Prostate gland (tissue), 2 donors: ENCODE measurements around the gene LSM8. TPM values are rescaled to one million over a fixed set of nuclear protein-coding genes. Genes with fewer than 3 reads are reported as not detected.
A peak's percentile ranks its signal among the peaks of the same experiment; 100 is the strongest.
"Not testable (repeated sequence)": the region's sequence is repeated elsewhere in the genome, so short reads cannot be mapped to it uniquely, and the experiment has no call there.

ENCODE experiments used
- DNase-seq: peaks from one replicate; pipeline ENCODE4 v3.0.0-alpha.2; 2019; ENCODE audit warnings: low spot score
- H3K27ac ChIP-seq, 2 donors: fragments of 200-600 bp; sonication (generic); 2 replicates each; pipeline ENCODE4 v1.5.1; 2017 to 2019
- H3K27me3 ChIP-seq: fragments of 200-600 bp; sonication (generic); replicated peaks from 2 replicates; pipeline ENCODE4 v1.5.1; 2019; ENCODE audit not compliant: insufficient read depth
- H3K36me3 ChIP-seq, 2 donors: fragments of 200-600 bp; sonication (generic); 1 replicate in 1 of 2; 2 replicates in 1 of 2; pipeline versions ENCODE4 v1.5.1 to v1.8.1; 2017 to 2019
- H3K4me1 ChIP-seq: fragments of 200-600 bp; sonication (generic); replicated peaks from 2 replicates; pipeline ENCODE4 v1.5.1; 2019
- H3K4me3 ChIP-seq, 2 donors: fragments of 200-600 bp; sonication (generic); 2 replicates each; pipeline ENCODE4 v1.5.1; 2017 to 2019
- H3K9me3 ChIP-seq: fragments of 200-600 bp; sonication (generic); 2 replicates; pipeline ENCODE4 v1.5.1; 2017
- CTCF ChIP-seq, 4 experiments: fragments of 200-600 bp in 2 of 4; fragments of 450-650 bp in 2 of 4; sonication (generic) in 2 of 4; IDR thresholded peaks; 1 replicate in 3 of 4; 2 replicates in 1 of 4; pipeline ENCODE4 v1.5.1; 2016 to 2019; ENCODE audit warnings: antibody characterized with exemption in 4 of 4, mild to moderate bottlenecking in 2 of 4, moderate library complexity in 2 of 4
- POLR2A ChIP-seq: fragments of 450-650 bp; IDR thresholded peaks from one replicate; pipeline ENCODE4 v1.6.1; 2016; ENCODE audit warnings: antibody characterized with exemption, mild to moderate bottlenecking
- POLR2AphosphoS5 ChIP-seq: sonication (generic); formaldehyde crosslinking; IDR thresholded peaks from one replicate; pipeline ENCODE4 v1.6.1; 2017; ENCODE audit warnings: antibody characterized with exemption
- WGBS: methylation state at CpG from one replicate; pipeline ENCODE4 v1.1.5; 2018; 5-methylcytosine and 5-hydroxymethylcytosine counted together
- intact Hi-C: fragments of 100-400 bp; cut with DNase I; formaldehyde crosslinking; loops from one replicate; pipeline ENCODE4 v1.14.2; 2022
- total RNA-seq, 2 donors: library from RNA; depleted of rRNA; stranded (reverse); fragments of >200 nt; gene quantifications; one replicate each; pipeline ENCODE4 v1.1.0, GENCODE V29; 2016

The LSM8 gene
- total RNA-seq = 10 to 100 TPM; 24.8 to 29.3 TPM

GRCh38 chr7:118183786-118184564 lies at the start of gene LSM8:
Gene LSM8 (plus strand): TSS chr7:118184164. CDS start chr7:118184224, 60 bp downstream.
- under 1% methylated on average over 62 of the region's 62 CpGs for WGBS
- peak within 1 kb of the TSS; percentile 85 to 91 for H3K27ac ChIP-seq
- peak within 1 kb of the TSS; percentile 79 to 87 for H3K4me3 ChIP-seq
- DNase-seq = peak; percentile 97
- no peaks in the 10 kb centered on the region for H3K9me3 ChIP-seq
- TF ChIP-seq POLR2A = peak; percentile 77
- TF ChIP-seq CTCF (IDR thresholded peaks at IDR 0.05) = peak in 1 of 4 experiments; percentile 14
- TF ChIP-seq POLR2AphosphoS5 = peak; percentile 96
- H3K27me3 ChIP-seq = no peaks in the 10 kb centered on the region
- H3K36me3 ChIP-seq = no peaks in the 10 kb centered on the region
- intact Hi-C loops = loop anchor here (10.0 kb wide), 1 partner anchor 439 kb away; no protein-coding TSS in a partner anchor
- no peaks in the 10 kb centered on the region for H3K4me1 ChIP-seq

DNA sequence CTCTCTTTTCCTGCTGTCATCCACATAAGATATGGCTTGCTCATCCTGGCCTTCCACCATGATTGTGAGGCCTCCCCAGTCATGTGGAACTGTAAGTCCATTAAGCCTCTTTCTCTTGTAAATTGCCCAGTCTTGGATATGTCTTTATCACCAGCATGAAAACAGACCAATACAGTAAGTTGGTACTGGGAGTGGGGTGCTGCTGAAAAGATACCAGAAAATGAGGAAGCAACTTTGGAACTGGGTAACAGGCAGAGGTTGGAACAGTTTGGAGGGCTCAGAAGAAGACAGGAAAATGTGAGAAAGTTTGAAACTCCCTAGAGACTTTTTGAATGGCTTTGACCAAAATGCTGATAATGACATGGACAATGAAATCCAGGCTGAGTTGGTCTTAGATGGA lies 49.5 kb upstream of the LSM8 start:
- DNase-seq, H3K9me3 ChIP-seq, H3K4me1 ChIP-seq, H3K27ac ChIP-seq, intact Hi-C loops, H3K27me3 ChIP-seq, H3K4me3 ChIP-seq, H3K36me3 ChIP-seq: not testable (repeated sequence)

DNA sequence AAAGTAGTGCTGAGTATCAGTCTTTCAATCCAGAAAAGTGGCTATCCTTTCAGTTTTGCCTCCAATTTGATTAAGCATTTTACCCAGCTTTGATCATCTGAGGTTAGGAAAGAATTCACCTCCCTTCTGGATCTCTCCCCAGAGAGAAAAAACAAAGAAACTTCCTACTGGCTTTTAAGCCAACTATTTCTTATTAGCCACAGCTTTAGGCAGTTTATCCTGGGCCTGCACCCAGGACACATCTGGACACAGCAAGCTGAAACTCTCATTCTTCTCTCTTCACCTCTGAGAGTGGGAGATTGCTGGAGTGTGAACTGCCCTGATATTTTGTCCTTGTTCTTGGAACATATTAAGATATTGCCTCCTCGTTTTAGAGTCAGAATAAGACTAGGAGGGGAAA lies 43.5 kb upstream of the LSM8 start:
- intact Hi-C loops = no loop called here
- Histone ChIP-seq H3K9me3 (no peaks in the 10 kb centered on the region), H3K4me3 (no peak overlapping the region), H3K4me1 (no peaks in the 10 kb centered on the region), H3K27me3 (no peaks in the 10 kb centered on the region), H3K27ac (no peak overlapping the region), H3K36me3 (no peaks in the 10 kb centered on the region)
- TF ChIP-seq POLR2AphosphoS5 (no peak), CTCF (IDR thresholded peaks at IDR 0.05) (no peak), POLR2A (no peak)
- no peak for DNase-seq
- 29% methylated on average over 1 of the region's 1 CpG for WGBS

DNA sequence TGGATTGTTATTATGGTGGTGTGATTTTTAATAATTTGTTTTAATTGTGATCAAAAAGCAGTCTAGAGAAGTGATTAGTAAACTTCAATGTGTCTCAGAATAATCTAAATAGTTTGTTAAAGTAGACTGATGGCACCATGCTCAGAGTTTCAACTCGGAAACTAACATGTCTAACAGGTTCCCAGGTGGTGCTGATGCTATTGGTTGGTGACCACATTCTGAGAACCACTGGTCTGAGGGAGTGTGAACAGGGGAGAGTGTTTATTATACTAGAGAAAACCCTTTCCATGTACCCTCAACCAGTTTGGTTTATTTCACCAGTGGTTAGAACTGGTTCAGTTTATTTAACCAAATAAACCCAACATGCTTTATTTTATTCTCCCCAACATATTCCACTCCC lies 42.0 kb upstream of the LSM8 start:
- 90% methylated on average over 1 of the region's 1 CpG for WGBS
- TF ChIP-seq CTCF (IDR thresholded peaks at IDR 0.05) = no peak
- TF ChIP-seq POLR2A = no peak
- no peak for TF ChIP-seq POLR2AphosphoS5

GRCh38 chr7:118148930-118149329 lies 35.0 kb upstream of the LSM8 start:
- no peaks in the 10 kb centered on the region for H3K9me3 ChIP-seq
- no peak overlapping the region for H3K4me3 ChIP-seq
- no peak overlapping the region for H3K27ac ChIP-seq
- TF ChIP-seq POLR2A (no peak), CTCF (IDR thresholded peaks at IDR 0.05) (no peak), POLR2AphosphoS5 (no peak)
- no peaks in the 10 kb centered on the region for H3K27me3 ChIP-seq
- WGBS = 69% methylated on average over 2 of the region's 2 CpGs
- intact Hi-C loops = no loop called here
- no peaks in the 10 kb centered on the region for H3K36me3 ChIP-seq
- no peak for DNase-seq
- no peaks in the 10 kb centered on the region for H3K4me1 ChIP-seq

More for the DNA sequence above, 42.0 kb upstream of the LSM8 start:
- no peaks in the 10 kb centered on the region for H3K9me3 ChIP-seq
- intact Hi-C loops = no loop called here
- H3K27me3 ChIP-seq = no peaks in the 10 kb centered on the region
- DNase-seq = no peak
- no peak overlapping the region for H3K27ac ChIP-seq
- H3K4me1 ChIP-seq = no peaks in the 10 kb centered on the region
- no peaks in the 10 kb centered on the region for H3K36me3 ChIP-seq
- no peak overlapping the region for H3K4me3 ChIP-seq
